NCI-H2029 (cell line): ENCODE results near the gene ANKRD29.

ENCODE experiments used
- DNase-seq: peaks from one replicate; lab custom pipeline; 2025; lab: John Stamatoyannopoulos, UW

ANKRD29 gene

DNA sequence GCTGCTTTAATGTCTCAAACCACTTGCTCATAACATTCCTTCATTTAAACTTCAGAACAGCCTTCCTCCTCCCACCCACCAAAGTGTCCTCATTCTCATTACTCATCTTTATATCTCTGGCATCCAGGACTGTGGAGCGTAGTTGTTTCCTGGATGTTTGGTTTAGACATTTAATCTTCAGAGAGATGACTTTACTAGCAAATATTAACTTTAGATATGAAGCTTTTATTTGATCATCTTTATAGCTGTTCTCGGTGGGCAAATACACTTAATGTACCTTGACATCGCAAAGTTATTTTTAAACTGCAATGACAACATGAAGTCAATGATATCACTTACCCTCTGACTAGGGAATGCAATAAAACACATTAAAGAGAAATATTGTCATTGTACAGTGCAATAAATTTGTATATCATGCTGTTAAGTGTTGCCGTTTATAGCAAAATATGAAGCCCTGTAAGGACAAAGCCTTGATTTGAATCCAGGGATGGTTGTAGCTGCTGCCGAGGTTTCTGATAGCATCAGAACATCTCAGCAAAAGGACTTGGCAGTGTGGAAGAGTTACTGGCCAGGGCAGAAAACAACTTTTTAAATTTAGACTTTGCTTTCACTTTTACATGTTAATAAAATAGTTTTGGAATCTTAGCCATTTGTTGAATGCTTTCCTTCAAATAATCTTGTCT is 21.9 kb upstream of the ANKRD29 start:
- DNase-seq, result no peak

DNA sequence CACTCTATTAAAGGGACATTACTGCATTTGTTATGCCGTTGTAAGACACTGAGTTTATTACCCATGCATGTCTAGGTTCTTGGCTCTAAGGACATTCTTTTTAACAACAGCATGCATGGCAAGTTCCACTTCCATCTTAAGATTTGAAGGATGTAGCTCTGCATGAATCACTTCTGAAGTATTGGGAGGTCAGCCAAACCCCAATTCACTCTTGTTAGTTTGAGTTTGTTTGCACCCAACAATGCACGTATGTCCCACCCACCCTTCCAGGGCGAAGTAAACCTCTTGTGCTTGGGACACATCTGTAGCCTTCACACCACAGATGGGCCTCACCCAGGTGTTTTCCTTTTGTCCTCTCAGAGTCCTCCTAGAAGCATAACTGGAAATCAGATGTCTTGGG is 21.0 kb upstream of the ANKRD29 start:
- no peak for DNase-seq

DNA sequence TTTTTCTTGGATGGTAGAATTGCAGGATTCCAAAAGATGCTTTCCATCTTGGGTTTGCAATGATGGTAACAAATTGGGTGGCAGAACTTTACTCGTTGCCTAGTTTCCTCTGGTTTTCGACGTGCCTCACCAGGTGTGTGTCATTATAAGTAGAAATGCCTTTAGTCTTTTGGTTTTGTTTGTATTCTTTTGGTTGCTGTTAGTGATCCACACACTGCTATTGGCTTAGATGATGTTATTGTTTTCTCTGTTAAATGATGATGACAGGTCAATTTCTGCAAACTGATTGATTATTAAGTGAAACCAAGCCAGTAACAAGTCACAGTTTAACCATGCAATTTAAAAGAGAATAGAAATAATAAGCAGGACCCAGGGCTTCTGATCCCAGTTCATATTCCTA is 20.4 kb upstream of the ANKRD29 start:
- no peak for DNase-seq

DNA sequence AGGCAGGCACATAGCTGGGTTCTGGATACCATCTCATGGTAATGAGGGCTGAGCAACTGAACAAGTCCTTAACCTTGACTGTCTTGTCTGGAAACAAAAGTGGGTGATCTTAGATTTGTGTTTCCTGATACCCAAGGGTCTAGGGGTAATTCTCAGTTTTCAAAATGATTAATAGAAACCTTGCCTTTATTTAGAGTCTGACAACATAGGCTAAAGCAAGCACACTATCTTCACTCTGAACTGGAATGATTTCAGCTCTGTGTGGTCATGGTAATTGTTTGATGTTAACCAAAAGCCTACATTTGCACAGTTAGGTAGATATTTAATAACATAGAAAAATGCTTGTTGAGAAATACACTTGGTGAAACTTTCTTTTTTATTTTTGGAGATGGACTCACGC is 19.8 kb upstream of the ANKRD29 start:
- DNase-seq, result no peak

DNA sequence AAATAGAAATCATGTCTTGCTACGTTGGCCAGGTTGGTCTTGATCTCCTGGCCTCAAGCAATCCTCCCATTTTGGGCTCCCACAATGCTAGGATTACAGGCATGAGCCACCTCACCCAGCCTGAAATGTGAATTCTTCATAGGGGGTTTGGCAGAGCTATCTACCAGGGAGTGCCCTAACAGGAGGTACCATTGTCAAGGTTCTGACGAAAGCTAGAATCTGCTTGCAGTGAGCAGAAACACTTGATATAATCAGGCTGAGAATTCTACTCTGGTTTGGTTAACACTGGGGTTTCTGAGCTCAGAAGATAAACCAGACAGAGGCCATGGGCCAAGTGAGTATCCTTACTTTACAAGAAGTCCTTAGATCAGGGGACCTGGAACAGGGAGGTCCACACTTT is 19.3 kb upstream of the ANKRD29 start:
- no peak for DNase-seq

DNA sequence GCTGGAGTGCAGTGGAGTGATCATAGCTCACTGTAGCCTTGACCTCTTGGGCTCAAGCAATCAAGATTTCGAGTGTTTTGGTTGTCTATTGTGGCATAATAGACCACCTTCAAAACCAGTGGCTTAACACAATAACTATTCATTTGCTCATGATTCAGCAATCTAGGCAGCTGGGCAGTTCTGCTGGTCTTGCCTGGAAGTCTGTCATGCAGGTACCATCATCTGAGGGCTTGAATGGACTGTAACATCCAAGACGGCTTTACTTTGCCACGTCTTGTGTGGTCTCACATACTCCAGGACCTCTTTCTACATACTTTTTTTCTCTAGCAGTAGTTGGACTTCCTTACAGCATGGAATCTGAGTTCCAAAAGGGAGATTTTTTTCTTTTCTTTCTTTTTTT is 13.2 kb upstream of the ANKRD29 start:
- DNase-seq, result no peak

DNA sequence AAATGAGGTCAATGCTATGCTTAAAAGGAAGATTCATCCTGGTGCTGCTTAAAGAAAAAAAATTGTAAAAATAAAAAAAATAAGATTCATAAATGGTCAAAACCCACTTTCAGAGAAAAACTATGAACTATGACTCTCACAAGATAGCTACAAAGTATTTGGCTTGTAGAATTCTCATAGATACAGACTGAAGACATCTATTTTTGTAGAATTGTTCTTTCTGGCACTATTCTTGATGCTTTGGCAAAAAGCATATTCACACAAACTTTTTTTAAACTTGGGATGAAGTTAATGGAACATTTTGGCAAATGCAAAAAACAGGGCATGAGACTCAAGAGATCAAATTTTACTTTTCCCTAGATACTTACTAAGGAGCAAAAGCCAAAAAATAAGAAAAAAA is 12.5 kb upstream of the ANKRD29 start:
- no peak for DNase-seq

DNA sequence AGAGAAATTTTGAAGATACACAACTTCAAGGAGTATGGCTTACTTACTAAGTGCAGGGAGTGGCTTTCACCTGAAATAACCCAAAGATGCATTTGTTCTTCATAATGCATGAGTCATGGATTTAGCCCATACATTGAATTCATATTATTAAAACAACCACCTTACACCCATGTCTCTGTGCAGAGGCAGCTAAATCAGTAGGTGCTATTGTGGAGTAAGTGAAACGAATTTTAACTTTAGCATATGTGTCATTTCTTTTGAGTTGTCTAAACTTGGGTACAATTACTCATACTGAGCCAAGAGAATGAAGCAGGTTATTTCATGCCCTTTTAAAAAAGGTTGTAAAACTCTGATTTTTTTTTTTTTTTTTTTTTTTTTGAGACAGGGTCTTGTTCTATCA is 11.0 kb upstream of the ANKRD29 start:
- no peak for DNase-seq

DNA sequence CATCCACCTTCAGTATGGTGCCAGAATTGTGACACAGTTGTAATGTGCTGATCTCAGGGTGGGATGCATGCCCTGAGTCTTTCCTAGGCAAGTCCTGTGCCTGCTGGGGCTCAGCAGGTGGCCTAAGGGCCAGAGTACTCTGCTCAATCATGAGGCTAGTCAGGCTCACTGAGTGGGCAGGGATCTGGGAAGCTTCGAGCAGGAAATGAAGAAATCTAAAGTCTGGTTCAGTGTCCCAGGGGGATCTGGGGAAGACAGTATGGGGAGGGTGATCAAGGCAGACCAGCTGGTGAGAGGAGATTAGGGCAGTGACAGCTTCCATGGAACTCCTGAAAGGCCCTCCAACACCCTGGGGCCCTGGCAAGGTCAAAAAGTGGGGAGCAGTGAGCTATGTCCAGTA is 8.9 kb upstream of the ANKRD29 start:
- DNase-seq, result no peak

DNA sequence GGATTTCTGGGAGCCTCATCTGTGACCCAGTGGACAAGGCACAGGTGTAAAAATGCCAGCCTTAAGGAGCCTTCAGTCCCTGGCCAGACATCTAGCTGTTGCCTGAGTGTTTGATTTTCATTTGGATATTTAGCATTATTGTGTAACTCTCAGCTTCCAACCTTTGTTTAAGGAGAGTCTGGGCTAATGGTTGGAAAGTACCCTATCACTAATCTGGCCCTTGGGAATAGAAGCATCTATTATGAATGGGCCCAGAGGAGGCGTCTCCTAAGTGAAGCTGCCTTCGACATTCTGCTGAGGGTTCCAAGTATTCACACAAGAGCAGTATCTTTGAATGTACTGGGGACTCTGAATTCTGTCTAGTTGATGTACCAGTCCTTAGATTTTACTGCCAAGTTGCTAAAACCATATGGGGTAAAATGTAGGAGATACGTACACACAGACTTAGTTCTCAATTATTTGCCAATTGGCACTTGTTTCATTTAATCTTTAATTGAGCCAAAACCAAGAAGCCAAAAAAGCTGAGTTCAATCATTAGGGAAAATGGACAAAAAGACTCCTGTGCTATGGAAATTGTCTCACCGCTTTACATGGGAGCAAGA is 7.2 kb upstream of the ANKRD29 start:
- DNase-seq, result no peak

DNA sequence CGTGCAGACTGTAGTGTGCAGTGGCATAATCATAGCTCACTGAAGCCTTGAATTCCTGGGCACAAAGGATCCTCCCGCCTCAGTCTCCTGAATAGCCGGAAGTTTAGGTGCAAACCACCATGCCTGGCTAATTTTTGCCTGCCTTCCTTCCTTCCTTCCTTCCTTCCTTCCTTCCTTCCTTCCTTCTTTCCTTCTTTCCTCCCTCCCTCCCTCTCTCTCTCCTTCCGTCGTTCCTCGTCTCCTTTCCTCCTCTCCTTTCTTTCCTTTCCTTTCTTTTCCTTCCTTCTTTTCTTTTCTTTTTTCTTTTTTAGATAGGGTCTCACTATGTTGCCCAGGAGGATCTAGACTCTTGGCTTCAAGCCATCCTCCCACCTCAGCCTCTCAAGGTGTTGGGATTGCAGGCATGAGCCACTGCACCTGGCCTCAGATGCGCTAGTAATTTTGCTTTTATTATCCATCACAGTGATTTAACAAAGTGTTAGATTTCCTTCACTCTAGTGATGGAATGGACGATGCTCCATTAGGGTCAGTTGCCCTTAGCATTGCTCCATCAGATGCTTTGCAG is 6.6 kb upstream of the ANKRD29 start:
- DNase-seq, result no peak

DNA sequence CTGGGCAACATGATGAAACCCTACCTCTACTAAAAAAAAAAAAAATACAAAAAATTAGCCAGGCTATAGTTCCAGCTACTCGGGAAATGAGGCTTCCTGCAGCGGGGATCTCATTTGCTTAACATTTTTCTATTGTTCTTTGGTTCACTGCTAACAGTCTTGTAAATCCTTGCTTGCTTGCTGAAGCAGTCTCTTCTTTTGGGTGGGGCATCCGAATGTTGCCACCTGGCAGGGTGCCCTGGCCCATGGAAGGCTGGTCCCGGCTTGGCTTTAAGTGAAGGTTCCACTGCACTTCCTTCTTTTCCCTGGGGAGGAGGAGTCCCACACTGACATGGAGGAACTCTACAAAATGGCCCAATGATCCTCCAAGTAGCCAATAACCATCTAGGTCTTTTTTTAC is 6.0 kb upstream of the ANKRD29 start:
- no peak for DNase-seq

DNA sequence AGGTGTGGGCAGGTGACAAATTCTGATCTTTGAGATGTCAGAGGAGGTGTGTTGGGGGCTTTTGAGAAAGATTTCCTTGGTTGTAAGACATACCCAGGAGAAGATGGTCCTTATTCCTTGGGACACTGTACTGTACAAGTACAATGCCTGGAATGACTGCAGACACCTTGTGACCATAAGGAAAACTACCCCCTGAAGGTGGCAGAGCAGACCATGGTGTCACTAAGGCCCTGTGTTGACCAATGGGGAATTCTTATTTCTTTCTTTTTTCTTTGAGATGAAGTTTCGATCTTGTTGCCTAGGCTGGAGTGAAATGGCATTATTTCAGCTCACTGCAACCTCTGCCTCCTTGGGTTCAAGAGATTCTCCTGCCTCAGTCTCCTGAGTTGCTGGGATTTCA is 4.4 kb upstream of the ANKRD29 start:
- DNase-seq, result no peak

DNA sequence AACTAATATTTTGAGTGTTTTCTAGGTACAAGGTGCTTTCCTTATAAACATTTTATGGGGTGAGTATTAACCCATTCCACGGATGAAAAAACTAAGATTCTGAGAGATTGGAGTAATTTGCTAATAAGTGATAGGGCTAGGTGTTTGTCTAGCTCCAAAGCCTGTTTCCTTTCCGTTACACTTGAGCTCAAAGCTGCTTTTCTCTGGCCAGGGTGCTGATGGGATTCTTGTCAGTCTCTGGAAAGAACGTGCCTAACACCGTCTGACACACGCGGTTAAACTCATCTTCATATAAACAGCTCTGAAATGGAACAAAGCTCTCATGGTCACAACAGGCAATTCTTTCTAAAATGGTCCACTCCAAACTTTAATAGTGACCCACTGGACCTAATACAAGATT is 2.0 kb upstream of the ANKRD29 start:
- no peak for DNase-seq

DNA sequence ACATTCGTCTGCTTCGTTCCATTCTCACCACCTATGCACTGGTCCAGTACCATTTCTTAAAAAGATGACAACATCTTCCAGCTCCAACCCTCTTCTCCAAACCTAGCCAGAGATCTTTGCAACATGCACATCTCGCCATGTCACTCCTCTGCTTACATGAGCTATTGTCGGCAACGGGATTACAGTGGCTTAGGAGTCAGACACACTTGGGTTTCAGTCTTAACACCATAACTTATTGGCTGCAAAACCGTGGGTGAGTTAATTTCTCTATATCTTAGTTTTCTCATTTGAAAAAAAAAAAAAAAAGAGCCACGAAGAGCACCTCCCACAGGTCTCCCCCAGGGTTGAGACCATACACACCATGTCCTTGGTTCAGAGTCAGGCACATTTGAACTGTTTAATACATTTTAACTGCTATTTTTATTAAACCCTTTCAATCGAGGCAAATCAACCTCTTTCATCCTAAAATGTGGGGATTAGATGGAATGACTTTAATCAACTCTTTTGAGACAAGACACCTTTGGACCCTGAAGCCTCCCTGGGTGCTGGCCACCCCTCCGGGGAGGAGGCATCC is 889 bp downstream of the ANKRD29 start:
- no peak for DNase-seq

DNA sequence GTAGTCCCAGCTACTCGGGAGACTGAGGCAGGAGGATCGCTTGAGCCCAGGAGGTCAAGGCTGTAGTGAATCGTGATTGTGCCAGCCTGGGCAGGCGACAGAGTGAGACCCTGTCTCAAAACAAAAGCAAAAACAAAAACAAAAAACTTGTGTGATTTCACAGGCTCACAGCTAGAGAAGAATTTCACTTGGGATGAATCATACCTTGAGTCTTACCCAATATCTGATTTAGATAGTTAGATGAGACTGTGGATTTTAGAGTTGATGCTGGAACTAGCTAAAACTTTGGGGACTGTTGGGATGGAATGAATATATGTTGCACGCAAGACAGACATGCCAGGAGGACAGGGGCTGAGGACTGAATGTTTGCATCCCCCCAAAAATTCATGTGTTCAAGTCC is 4.4 kb downstream of the ANKRD29 start:
- DNase-seq, result no peak

DNA sequence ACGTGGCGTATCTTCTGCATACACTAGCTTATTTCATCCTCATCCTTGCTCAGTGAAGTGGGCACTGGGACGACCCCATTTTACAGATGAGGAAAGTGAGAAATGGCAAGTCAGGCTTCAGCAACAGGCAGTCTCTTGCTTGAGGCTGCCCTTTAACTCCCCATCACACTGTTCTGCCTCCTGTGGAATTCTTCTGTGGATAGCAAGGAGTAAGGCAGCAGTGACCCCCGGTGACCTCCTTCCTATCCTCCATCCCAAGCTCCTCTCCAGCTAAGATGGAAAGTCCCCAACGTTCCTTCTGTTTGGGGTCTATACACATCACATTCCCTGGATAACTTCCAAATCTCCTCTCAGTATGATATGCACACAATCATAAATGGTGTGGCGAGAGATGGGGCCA is 10.5 kb downstream of the ANKRD29 start:
- no peak for DNase-seq

DNA sequence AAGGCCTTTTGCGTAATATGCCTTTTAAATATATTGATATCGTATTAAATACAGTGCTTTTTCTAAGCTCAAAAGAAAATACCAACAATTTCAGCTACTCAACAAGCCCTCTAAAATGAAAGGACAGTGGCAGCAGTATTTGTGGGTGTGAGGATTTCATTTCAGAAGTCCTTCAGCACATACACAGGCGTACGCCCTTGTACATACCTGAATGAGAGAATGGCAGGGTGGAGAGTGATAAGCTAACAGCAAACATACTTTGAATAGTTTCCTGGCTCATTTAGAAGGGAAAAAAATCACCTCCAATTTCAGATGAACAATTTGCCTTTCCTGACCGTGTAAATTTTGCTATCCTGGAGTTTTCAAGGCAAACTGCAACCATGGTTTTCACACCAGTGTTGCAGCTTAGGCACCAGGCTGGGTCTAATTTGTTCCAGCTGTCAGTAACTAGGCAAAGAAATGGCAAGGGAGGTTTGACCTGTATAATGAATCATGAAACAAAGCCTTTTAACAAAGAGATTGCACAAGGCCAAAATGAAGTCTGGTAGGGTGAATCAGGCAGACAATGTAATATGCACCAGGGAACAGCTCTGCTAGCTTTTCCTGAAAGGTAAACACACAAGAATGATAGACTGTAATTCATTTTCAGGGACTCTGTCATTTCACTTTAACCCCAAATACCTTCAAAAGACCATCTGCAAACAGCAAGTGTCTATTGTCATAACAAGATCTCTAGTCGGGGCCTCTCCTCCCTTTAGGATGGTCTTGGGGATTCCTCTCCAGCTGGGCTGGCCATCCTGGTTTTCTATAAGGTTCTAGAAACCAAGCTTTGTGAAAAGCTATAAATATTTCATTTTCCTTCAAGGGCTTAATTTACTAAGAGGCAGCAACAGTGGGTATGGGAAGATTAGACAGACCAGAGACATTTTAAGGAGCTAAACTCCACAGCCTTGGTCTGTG is 11.5 kb downstream of the ANKRD29 start:
- DNase-seq, result no peak

DNA sequence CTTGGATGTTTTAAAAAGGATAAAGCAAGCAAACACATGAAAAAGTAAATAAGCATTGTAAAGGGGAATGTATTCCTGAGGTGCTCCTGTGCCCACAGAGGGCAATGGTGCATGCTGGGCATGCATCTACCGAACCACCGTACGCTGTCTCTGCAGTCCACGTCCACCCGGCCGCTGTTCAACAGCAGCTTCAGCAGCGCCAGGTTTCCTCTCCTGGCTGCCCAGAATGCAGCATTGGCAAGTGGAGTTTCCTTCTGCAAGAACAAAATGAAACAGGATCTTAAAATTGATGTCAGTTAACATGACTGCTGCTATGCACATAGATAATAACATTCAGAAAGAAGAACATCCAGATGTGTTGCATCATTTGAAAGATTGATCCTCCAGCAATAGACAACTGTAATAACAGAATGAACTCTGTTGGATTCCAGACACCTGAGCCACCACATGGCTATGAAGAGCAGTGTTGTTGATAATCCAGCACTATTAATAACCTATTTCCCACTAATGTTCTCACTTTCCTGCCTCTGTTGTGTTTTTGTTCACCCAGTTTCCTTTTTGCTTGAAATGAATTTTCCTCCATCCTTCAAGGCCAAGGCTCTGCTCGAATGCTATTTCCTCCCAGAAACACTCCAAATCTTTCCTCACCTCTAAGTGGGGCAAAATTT is 13.6 kb downstream of the ANKRD29 start:
- DNase-seq, result no peak

DNA sequence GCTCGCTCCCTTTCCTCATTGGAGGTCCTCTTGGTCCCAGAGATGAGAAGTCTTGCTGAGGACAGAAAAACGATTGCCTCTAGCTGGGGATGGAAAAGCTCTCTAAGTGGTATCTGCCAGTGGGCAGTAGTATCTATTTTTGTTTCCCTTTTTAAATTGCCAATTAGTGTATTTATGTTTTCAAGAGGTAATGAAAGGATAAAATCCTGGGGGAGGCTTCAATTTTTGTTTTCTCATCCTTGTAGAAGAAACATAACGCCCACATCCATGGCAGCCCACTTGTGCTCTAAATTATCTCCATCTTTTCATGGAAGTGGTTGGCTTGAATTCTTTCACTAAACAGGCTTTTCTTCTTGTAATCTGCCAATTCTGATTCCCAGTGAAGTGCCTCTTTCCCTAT is 14.3 kb downstream of the ANKRD29 start:
- no peak for DNase-seq

DNA sequence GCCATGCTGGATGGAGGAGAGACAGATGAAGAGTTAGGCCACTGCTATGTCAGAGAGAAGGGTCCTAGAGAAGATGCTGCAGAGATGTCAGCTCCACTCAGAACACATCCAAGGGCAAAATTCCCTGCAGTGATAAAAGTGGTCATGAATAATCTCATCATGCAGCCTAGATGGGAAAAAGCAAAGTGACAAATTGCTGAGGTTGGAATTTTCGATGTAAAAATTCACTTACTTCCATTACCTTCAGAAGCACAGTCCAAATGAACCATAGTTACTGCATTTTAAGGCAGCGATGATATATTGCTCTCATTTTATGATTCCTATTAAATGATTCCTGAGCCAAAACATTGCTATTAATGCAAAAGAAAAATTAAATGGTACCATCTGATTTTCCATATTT is 16.4 kb downstream of the ANKRD29 start:
- no peak for DNase-seq
